Kidney glomerular epithelial cell (primary cell): ENCODE results near the gene MPST.

Experiments used
- DNase-seq: peaks from one replicate; lab custom pipeline; 2025; lab: John Stamatoyannopoulos, UW

MPST gene

DNA sequence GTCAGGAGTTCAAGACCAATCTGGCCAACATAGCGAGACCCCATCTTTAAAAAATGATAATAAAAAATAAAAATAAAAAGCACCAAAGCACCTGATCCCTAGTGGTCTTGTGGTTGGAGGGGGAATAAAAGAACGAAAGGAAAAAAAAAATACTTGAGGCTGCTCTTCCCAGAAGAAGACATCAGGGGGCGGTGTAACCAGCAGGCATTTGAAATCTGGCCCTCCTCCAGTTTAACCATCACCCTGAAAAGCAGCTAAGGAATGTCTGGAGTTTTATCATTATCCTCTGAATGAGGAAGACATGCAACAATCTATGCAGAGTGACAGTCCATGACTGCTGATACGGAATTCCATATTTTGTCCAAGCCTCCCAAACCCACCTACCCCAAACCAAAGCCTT, 26.4 kb downstream of the MPST start:
- peak; percentile 5 for DNase-seq

DNA sequence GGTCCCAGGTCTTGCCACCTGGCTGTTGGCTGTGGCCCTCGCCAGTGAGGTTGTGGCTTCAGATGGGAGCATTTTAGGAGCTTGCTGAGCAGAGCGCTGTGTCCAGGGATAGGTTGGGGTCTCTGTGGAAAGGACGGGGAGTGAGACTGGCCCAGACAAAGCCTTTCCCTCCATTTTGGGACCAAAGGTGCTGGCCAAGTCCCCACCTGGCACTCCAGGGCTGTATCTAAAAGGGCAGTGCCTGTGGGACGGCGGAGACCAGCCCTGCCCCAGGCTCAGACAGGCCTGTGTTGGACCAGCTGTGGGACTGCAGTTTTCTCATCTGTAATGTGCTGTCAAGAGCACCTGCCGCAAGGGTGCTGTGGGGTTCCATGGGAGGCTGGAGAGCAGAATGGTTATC, 27.0 kb downstream of the MPST start:
- no peak for DNase-seq

DNA sequence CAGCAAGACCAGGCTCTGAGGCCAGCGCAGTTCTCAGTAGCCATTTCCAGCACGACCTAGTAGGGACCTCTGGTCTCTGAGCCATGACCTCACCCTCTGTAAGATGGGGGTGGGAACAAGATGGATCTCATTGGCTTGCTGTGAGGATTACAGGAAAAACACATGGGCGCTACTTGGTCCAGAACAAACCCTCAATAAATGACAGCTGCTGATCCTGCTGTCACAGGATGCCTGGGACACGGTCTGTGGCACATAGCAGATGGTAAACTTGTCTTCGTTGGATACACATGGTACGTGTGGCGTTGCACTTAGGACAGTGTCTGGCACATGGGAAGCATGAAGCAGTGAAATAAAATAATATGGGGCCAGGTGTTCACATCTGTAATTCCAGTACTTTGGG, 27.5 kb downstream of the MPST start:
- no peak for DNase-seq

DNA sequence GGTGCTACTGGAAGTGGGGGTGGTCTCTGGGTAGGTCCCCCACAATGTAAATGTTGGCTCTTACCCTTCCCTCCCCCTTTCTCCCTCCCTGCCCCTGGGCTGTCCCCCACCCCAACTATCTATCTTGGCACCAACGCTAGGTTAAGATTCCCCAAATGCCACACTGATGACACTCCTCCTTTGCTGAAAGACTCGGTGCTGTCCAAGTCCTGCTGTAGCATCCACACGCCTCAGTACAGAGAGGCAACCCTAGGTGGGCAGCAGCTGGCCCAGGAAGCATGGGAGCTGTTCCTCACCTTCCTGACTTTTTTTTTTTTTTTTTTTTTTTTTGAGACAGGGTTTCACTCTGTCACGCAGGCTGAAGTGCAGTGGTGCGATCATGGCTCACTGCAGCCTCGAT, 28.6 kb downstream of the MPST start:
- no peak for DNase-seq

DNA sequence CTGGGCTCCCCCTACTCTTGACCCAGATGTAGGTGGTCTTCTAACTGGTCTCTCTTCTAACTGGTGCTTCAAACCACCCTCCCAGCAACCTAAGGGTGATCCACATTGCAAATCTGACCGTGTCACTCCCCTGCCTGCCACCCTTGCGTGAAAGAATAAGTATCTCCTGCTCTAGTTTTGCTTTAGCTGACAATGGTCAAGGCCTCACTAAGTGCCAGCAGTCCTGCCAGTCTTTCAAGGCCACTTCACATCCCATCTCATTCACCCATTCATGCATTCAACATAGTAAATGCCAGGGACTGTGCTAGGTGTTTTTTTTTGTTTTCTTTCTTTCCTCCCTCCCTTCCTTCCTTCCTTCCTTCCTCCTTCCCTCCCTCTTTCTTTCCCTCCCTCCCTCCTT, 29.7 kb downstream of the MPST start:
- DNase-seq, result no peak

DNA sequence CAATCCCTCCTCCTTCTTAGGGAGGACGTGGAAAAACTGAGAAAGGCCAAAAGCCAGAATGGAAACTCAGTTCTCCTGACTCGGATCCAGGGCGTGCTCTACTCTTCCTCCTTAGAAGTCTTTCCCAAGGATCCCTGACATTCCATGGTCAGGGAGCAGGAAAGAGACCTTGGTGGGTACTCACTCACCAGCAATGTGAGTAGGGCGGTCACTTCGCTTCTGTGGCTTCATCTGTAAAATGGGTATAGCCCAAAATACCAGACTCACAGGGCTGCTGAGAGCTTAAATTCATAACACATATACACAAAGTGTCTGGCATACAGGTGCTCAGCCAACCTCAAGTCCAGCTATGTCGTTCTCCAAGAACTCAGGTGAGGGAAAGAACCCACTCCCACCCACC, 31.4 kb downstream of the MPST start:
- no peak for DNase-seq

DNA sequence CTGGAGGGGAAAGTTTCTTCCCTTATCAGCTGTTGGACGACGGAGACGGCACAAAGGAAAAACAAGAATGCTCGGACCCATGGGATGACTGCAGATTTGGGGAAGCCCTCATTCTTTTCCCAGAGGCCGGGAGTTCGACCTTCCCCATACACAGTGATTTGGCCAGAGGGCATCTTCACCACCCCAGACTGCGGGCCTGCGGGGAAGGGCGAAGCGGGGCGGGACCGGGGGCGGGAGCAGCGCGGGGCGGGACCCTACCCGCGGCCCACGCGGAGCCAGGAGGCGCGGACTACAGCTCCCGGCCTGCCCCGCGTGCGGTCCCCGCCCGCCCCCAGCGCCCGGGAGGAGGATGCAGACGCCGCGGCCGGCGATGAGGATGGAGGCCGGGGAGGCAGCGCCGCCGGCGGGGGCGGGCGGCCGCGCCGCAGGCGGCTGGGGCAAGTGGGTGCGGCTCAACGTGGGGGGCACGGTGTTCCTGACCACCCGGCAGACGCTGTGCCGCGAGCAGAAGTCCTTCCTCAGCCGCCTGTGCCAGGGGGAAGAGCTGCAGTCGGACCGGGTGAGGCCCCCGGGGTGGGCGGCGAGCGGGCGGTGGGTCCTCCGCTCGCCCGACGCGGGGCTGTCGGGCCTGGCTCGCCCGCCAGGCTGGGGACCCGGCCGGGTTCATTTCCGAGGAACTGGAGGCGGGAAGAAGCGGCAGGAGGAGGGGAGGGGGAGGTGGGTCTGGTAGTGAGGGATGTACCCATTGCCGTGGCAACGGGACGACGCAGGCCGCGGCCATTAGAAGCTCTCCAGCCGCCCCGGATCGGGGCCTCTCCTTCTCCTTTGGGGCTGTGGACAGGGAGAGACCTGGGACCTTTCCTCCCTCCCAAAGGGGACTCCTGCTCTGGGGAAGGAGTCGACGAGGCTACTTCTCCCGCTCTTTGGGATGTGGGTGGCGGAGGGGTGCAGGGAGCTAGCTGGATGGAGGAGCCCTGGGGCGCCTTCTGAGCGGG, 32.1 kb downstream of the MPST start, which contains the start of gene KCTD17:
KCTD17 (plus strand) TSS at position 352 of the 995 bp plus-strand sequence; CDS start at position 371, 19 bp downstream.
- DNase-seq, result peak; percentile 34

DNA sequence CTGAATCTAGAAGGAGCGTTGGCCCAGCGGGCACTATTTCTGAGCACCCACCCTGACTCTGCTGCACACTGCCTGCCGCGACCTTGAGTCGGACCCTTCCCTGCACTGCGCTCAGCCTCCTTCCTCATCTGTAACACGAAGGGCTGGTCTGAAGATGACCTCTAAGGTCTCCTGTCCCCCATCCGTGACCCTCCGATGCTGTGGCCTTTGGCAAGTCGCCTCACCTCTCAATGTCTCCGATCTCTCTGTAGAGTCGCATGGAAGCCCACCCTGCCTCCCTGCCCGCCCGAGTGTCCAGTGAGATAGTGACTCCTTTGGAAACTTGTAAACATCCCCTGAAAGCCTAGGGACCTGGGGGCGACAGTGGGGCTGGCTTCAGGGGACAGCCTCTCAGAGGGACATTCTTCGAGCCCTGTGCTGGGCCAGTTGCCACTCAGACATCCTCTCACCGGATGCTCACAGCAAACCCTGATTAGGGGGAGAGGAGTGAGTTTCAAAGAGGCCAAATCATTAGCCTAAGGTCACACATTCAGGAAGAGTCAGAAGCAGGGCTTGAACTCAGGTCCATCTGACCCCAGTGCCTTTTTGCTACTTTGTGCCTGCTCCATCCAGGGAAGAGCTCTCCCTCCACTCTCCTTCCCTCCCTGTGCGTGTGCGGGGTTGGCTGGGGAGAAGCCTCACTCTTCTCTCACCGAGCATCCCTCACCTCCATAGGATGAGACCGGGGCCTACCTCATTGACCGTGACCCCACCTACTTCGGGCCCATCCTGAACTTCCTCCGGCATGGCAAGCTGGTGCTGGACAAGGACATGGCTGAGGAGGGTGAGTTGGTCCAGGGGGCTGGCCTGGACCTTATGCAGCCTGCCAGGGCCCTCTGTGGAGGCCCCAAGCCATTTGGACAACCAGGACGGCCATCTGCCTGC, 33.1 kb downstream of the MPST start:
- DNase-seq, result no peak

DNA sequence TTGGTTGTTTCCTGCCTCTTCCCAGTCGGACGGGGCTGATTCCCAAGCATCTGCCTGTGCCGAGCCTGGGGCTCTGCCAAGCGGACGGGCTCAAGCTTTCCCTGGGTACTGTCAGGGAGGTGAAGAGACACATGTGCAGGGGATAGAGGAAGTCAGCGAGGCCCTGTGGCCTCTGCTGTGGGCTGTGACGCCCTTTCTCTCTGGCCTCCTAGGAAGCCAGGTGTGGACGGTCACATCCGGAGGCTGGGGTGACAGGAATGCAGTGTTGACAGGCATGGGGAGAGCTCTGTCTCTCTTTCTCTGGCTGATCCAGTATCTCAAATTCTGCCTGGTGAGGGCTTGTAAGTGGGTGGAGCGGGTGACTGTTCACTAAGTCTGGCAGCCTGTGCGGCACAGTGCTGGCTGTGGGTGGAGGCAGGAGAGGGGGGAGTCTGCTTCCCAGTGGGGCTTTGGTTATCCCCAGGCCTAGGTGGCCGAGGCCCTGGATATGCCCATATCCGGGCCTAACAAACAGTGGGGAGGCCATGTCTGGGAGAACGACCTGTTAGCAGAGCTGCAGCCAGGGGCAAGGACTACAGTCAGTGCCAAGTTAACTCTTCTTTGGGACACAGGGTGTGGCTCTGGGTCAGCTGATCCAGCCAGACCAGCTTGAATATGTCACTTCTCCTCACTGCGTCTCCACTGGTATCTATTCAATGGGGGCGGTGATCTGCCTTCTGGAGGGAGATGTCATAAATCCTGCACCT, 33.9 kb downstream of the MPST start:
- no peak for DNase-seq

DNA sequence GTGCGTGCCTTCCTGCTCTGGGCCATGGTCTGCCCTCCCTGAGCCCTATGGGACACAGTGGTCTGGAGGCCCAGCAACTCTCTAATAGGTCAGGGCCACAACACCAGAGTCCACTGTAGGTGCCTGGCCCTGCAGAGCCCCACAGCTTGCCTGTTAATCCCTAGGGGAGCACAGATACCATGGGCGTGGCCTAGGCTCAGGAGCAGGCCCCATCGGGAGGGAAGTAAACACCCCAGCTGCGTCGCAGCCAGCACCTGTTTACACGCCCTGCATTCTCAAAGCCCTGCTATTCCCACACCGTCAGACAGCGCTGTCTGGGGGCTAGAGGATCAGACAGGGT, 34.5 kb downstream of the MPST start:
- no peak for DNase-seq

DNA sequence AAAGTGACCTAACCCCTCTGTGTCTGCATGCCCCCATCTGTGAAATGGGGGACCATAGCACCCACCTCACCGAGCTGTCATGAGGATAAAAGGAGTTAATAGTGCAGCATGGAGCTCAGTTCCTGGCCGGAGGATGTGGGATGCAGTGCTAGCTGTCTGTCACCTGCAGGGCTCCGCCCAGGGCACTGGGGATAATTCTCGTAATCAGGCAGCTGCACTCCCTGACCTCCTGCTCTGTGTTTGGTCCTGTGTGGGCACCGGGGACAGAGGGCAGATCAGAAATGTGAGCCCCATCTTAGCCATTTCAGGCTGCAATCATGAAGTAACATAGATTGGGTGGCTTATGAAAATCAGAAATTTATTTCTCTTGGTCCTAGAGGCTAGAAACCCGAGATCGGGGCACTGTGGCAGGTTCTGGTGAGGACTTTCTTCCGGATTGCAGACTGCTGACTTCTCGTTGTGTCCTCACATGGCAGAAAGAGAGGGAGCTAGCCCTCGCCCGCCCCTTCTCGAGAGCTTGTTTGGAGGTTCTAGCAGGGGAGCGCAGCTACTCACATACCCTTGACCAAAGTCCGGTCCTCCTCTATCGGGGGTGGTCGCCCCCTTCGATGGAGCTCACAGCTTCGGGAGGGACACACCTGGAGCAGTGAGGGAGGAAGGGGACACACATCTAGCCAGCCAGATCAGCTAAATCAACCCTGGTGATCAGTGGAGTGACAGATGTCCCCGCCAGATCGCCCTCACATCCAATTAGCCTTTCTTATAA, 35.2 kb downstream of the MPST start:
- no peak for DNase-seq

DNA sequence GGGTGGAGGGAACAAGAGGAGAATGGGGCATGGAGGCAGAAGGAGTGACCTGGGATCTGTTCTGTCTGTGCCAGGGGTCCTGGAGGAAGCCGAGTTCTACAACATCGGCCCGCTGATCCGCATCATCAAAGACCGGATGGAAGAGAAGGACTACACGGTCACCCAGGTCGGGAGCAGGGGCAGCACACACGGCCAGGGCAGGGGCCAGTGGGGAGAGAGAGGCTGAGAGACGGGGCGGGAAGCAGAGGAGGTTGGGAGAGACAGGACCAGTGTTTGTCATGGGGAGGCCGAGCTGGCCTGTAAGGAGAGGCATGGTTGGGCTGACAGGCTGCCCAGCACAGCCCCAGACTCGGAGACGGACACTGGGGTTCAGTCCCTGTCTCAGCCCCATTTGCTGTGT, 36.7 kb downstream of the MPST start:
- no peak for DNase-seq

DNA sequence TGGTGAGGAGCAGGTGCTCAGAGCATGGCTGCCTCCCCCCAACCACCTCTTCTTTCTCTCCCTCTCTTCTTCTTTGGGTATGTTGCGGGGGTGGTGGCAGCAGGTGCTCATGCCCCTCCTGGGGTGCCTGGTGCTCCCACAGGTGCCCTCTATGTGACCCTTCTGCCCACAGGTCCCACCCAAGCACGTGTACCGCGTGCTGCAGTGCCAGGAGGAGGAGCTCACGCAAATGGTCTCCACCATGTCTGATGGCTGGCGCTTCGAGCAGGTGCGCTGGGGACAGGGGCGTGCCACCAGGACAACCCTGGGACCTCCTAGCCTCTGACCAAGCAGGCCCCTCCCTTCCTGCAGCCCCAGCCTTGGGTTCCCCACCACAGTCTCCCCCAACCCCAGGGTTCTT, 37.7 kb downstream of the MPST start:
- DNase-seq, result no peak

DNA sequence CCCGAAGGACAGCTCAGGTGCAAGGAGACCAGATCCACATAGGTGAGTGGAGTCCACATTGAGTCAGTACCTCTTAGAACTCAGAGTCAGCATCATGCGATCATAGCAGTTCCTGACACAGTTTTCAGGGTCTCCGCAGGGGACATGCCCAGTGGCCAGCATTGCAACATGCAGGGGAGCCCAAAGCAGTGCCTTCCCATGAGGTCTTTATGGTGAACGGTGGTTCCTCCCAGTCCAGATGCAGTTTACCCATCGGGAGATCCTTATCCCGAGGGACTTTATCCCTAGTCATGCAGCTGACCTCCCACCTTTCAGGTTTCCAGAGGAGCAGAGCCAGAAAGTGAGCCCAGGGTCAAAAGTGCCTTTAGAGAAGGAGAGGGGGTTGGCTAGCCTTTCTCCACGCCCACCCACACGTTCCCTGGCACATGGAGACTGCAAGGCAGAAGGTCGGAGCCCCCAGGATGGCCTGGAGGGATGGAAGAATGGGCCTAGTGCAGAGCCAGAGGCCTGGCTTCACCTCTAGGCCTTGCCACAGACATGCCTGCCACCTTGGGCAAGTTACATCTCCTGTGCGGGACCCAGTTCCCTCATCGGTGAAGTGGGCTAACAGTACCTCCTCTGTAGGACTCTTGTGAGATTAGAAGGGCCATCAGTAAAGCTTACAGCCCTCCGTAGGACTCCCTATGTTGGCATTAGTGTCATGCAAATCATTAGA, 38.4 kb downstream of the MPST start:
- no peak for DNase-seq

DNA sequence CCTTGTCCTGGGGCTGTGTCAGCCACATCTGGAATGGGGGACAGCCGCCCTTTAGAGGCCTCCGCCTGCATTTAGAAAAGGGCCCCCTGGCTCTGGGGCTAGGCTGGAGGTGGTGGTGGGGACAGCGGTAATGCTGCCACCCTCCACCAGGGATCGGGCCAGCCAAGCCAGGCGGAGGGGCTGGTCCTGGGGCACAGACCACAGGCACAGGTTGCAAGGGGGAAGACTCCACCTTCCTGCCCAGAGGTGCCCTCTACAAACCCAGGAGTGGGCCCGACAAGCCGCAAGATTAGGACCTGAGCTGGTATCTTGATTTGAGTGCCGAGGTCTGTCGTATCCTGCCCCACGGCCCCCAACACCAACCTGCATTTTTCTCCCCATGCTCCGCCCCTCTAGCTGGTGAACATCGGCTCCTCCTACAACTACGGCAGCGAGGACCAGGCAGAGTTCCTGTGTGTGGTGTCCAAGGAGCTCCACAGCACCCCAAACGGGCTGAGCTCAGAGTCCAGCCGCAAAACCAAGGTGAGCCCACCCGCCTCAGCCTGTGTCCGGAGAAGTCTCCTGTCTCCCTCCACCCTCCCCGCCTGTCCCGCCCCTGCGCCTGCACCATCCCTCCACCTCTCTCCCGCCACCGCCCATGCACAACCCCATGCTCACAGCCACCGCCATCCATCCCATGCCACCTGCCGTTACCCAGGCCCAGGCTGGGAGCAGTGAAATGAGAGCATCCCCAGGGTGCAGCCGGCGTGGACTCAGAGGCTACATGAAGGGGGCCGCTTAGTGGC, 39.6 kb downstream of the MPST start:
- DNase-seq, result no peak

DNA sequence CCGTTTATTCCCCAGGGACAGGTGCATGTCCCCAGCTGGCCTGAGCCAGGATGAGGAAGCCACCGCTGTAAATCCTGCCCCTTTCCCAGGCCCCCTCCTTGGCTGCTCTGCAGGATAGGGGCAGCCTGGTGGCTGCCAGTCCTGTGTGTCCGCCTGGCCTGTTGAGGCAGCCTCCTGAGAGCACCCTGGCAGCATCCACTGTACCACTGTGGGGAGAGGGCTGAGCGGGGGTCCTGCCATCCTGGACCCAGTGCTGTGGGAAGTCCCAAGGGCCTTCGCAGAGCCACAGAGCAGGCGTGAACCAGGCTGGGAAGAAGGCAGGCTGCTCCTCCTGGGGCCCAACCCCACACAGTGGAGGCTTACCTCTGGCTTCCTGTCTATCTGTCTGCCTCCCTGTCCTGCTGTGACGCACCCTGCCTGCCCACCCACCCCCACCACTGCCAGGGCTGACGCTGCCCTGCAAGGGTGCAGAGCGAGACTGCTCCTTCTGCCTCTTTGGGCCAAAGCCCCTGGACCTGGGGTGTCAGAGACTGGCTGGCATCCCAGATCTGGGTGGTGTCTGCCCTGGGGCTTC, 40.4 kb downstream of the MPST start:
- no peak for DNase-seq

DNA sequence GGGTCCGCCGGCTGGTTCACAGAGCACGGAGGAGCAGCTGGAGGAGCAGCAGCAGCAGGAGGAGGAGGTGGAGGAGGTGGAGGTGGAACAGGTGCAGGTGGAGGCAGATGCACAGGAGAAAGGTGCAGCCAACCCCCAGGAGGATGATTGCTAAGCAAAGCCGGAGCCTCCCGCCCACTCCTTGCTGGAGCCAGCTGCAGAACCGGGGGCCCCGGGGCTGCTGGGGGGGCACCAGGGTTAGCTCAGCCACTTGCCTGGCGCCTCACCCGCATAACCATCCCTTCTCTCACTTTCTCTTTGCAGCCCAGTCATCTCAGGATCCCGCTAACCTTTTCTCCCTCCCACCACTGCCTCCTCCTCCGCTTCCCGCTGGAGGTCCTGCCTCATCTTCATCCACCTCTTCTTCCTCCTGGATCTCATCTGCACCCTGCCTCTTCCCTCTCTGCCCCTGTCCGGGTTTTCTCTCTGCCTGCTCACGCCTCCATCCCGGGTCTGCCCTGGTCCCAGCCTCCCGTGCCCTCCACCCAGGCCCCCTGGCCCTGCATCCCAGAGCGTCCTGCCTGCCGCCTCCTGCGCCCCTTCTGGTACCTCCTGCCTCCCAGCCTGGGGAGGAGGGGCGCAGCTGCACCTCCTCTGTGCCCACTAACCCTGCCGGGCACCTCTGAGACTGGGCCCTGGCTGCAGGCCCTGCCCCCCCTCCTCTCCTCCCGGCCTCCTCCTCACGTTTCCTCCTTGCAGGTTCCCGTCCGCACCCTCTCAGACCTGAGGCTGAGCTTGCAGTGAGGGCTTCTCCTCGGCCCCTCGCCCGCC, 41.5 kb downstream of the MPST start:
- no peak for DNase-seq

DNA sequence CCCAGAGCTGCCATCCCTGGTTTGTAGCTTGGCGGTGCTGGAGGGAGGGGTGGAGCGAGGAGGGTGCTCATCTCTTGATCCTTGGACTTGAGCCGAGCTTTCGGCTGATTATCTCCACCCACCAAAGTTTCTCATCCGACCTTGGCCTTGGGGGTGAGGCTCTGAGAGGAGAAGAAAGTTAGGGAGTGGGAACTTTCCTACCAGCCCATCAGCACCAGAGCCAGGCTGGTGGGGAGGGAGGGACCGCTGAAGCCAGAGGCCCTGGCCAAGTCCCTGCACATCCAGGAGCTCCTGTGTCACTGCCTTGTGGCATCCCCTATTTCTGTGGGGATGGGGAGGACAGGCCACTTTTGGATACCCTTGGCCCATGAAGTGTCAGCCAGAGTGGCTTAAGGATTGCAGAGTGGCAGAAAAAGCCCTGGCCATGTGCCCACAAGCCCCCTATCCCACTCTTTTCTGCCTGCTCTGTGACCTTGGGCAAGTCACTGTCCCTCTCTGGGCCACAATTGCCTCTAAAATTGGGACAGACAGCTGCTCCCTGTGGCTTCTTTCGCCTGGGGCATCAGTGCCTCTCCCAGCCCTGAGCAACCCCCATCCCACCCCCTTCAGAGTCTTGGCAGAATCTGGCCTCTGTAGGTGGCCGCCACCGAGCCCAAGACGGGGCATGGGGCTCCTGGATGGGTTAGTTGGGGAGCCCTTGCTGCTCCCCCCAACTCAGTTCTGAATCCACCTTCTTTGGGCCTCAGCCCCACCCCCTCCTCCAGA, 42.3 kb downstream of the MPST start:
- DNase-seq, result no peak
